ENCODE results near the gene TSPO.
"Not testable (repeated sequence)": the region's sequence is repeated elsewhere in the genome, so short reads cannot be mapped to it uniquely, and the experiment has no call there.

The TSPO gene

GRCh38 chr22:43151251-43152002 lies at the start of gene TSPO:
TSS of gene TSPO (plus strand) at chr22:43151559. CDS start at chr22:43159239, 7,680 bp downstream.
- peaks cover 5% of the 10 kb centered on the region for H3K4me1 ChIP-seq (ENCODE audit: insufficient read depth, low read length)
- H3K36me3 ChIP-seq (ENCODE audit: insufficient read depth, low read length), result no peaks in the 10 kb centered on the region
- H3K9me3 ChIP-seq (ENCODE audit: low read length), result no peaks in the 10 kb centered on the region
- H3K4me3 ChIP-seq (ENCODE audit: low read length), result no peak within 1 kb of the TSS
- H2AFZ ChIP-seq (ENCODE audit: low read depth, low read length), result peak within 1 kb of the TSS; percentile 17
- H3K27me3 ChIP-seq (ENCODE audit: insufficient read depth, low read length), result peaks cover 20% of the 10 kb centered on the region

DNA sequence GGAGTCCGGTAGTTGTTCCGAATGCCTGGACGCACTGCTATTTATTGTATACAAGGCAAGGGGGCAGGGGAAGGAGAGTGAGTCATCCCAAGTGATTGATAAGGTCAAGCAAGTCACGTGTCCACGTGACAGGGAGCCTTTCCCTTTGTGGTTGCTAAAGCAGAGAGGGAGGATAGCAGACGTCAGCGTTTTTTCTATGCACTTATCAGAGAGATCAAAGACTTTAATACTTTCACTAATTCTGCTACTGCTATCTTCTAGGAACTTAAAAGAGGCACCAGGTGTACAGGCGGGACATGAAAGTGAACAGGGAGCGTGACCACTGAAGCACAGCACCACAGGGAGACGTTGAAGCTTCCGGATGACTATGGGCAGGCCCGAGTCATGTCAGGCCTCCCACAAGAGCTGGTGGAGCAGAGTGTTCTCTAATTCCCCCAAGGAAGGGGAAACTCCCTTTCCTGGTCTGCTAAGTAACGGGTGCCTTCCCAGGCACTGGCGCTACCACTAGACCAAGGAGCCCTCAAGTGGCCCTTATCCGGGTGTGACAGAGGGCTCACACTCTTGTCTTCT lies 47.2 kb upstream of the TSPO start:
- not testable (repeated sequence) for H3K9me3 ChIP-seq (ENCODE audit: low read length); H3K36me3 ChIP-seq (ENCODE audit: insufficient read depth, low read length); H3K27me3 ChIP-seq (ENCODE audit: insufficient read depth, low read length)
- peak overlapping the region; percentile 14 for H2AFZ ChIP-seq (ENCODE audit: low read depth, low read length)
- peaks cover 21% of the 10 kb centered on the region for H3K4me1 ChIP-seq (ENCODE audit: insufficient read depth, low read length)
- H3K4me3 ChIP-seq (ENCODE audit: low read length), result peak overlapping the region; percentile 24

DNA sequence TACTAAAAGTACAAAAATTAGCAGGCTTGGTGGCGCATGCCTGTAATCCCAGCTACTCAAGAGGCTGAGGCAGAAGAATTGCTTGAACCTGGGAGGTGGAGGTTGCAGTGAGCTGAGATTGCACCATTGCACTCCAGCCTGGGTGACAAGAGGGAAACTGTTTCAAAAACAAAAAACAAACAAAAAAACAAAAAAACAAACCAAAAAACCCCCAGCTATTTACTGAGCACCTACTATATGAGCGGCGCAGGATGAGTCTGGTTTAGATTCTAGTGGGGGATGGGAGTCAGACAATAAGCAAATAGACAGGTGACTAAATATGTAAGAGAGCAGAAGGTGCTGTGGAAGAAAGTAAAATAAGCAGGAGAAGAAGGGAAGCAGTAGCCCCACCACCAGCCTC lies 46.4 kb upstream of the TSPO start:
- not testable (repeated sequence) for H3K27me3 ChIP-seq (ENCODE audit: insufficient read depth, low read length); H3K4me3 ChIP-seq (ENCODE audit: low read length); H3K9me3 ChIP-seq (ENCODE audit: low read length); H3K36me3 ChIP-seq (ENCODE audit: insufficient read depth, low read length); H2AFZ ChIP-seq (ENCODE audit: low read depth, low read length)
- peaks cover 22% of the 10 kb centered on the region for H3K4me1 ChIP-seq (ENCODE audit: insufficient read depth, low read length)

- H3K4me1 ChIP-seq (ENCODE audit: insufficient read depth, low read length), result peaks cover 30% of the 10 kb centered on the region
- H3K9me3 ChIP-seq (ENCODE audit: low read length), result no peaks in the 10 kb centered on the region
- no peaks in the 10 kb centered on the region for H3K36me3 ChIP-seq (ENCODE audit: insufficient read depth, low read length)
- H2AFZ ChIP-seq (ENCODE audit: low read depth, low read length), result no peak overlapping the region
- H3K4me3 ChIP-seq (ENCODE audit: low read length), result no peak overlapping the region
- peaks cover 19% of the 10 kb centered on the region for H3K27me3 ChIP-seq (ENCODE audit: insufficient read depth, low read length)
Observed at GRCh38 chr22:43106302-43106701, 45.1 kb upstream of the TSPO start.

- Histone ChIP-seq H3K4me3 (ENCODE audit: low read length) (no peak overlapping the region), H2AFZ (ENCODE audit: low read depth, low read length) (no peak overlapping the region)
Observed at GRCh38 chr22:43109511-43109910, 41.8 kb upstream of the TSPO start.

GRCh38 chr22:43109921-43110443 lies 41.4 kb upstream of the TSPO start:
- Histone ChIP-seq H2AFZ (ENCODE audit: low read depth, low read length) (no peak overlapping the region), H3K4me3 (ENCODE audit: low read length) (peak overlapping the region; percentile 5), H3K36me3 (ENCODE audit: insufficient read depth, low read length) (no peaks in the 10 kb centered on the region), H3K9me3 (ENCODE audit: low read length) (no peaks in the 10 kb centered on the region), H3K27me3 (ENCODE audit: insufficient read depth, low read length) (peaks cover 29% of the 10 kb centered on the region), H3K4me1 (ENCODE audit: insufficient read depth, low read length) (peaks cover 17% of the 10 kb centered on the region)

More at GRCh38 chr22:43109511-43109910, 41.8 kb upstream of the TSPO start:
- Histone ChIP-seq H3K4me1 (ENCODE audit: insufficient read depth, low read length) (peaks cover 18% of the 10 kb centered on the region), H3K36me3 (ENCODE audit: insufficient read depth, low read length) (no peaks in the 10 kb centered on the region), H3K9me3 (ENCODE audit: low read length) (no peaks in the 10 kb centered on the region), H3K27me3 (ENCODE audit: insufficient read depth, low read length) (peaks cover 29% of the 10 kb centered on the region)

GRCh38 chr22:43110444-43110926 lies 40.9 kb upstream of the TSPO start, which contains the start of gene BIK:
TSS of gene BIK (plus strand) at chr22:43110750. CDS start at chr22:43124023, 13,273 bp downstream.
- no peaks in the 10 kb centered on the region for H3K36me3 ChIP-seq (ENCODE audit: insufficient read depth, low read length)
- H3K27me3 ChIP-seq (ENCODE audit: insufficient read depth, low read length), result peaks cover 29% of the 10 kb centered on the region
- peak within 1 kb of the TSS; percentile 40 for H3K4me3 ChIP-seq (ENCODE audit: low read length)
- peaks cover 17% of the 10 kb centered on the region for H3K4me1 ChIP-seq (ENCODE audit: insufficient read depth, low read length)
- no peaks in the 10 kb centered on the region for H3K9me3 ChIP-seq (ENCODE audit: low read length)
- peak within 1 kb of the TSS; percentile 57 for H2AFZ ChIP-seq (ENCODE audit: low read depth, low read length)

GRCh38 chr22:43110927-43111623 lies 40.3 kb upstream of the TSPO start:
- H3K4me1 ChIP-seq (ENCODE audit: insufficient read depth, low read length), result peaks cover 17% of the 10 kb centered on the region
- H3K27me3 ChIP-seq (ENCODE audit: insufficient read depth, low read length), result peaks cover 29% of the 10 kb centered on the region
- no peaks in the 10 kb centered on the region for H3K9me3 ChIP-seq (ENCODE audit: low read length)
- no peaks in the 10 kb centered on the region for H3K36me3 ChIP-seq (ENCODE audit: insufficient read depth, low read length)
- peak overlapping the region; percentile 40 for H3K4me3 ChIP-seq (ENCODE audit: low read length)
- peak overlapping the region; percentile 57 for H2AFZ ChIP-seq (ENCODE audit: low read depth, low read length)

DNA sequence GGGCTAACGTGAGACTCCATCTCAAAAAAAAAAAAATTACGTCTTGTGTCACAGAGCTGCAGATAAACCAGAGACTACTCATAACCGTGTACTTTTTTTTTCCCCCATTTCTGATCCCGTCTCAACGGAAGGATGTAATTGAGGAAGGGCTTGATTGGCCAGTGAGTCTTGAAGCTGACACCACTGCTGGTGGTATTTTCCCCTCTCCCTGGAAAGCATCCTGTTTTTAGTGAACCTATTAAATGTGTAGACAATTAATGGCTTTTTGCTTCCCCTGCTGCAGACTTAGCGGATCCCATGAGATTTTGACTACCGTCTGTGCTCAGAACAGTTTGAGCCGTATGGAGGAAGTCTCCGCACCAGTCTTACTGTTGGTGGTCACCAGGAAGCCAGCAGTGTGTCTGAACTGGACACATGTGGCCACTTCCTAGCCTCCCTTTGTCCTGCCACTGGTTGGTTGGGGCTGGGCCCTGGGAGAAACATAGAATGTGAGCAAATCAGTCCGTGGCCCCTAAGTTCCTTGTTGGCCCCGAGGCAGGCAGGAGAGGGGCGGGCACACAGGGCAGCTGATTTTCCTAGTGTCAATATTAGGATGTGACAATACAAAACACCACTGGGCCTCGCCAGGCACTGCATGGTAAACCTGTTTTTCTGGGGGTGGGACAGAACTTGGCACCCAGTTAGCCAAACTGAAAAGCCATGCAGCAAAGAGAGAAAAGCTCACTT lies 37.7 kb upstream of the TSPO start:
- Histone ChIP-seq H2AFZ (ENCODE audit: low read depth, low read length) (no peak overlapping the region), H3K9me3 (ENCODE audit: low read length) (no peaks in the 10 kb centered on the region), H3K36me3 (ENCODE audit: insufficient read depth, low read length) (no peaks in the 10 kb centered on the region), H3K4me1 (ENCODE audit: insufficient read depth, low read length) (peaks cover 17% of the 10 kb centered on the region), H3K4me3 (ENCODE audit: low read length) (no peak overlapping the region), H3K27me3 (ENCODE audit: insufficient read depth, low read length) (peaks cover 29% of the 10 kb centered on the region)

DNA sequence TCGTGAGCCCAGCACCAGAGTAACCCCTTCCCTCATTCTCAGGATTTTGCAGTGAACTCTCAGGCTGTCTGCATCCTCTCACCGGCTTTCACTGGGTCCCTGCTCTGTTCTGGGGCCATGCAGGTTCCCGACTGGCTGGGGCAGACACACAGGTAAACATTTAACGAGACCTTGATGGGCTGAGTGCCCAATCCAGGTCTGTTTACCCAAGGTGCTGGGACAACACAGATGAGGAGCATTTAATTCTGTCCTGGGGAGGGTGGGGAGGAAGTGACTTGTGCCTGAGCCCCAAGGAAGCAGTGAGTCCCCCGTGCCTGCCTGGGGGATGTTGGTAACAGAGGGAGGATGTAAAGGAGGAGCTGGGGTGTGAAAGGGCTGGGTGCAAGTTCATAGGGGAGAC lies 36.4 kb upstream of the TSPO start:
- Histone ChIP-seq H3K9me3 (ENCODE audit: low read length) (no peaks in the 10 kb centered on the region), H3K27me3 (ENCODE audit: insufficient read depth, low read length) (peaks cover 21% of the 10 kb centered on the region), H3K4me3 (ENCODE audit: low read length) (no peak overlapping the region), H3K36me3 (ENCODE audit: insufficient read depth, low read length) (no peaks in the 10 kb centered on the region), H3K4me1 (ENCODE audit: insufficient read depth, low read length) (peaks cover 16% of the 10 kb centered on the region), H2AFZ (ENCODE audit: low read depth, low read length) (no peak overlapping the region)

DNA sequence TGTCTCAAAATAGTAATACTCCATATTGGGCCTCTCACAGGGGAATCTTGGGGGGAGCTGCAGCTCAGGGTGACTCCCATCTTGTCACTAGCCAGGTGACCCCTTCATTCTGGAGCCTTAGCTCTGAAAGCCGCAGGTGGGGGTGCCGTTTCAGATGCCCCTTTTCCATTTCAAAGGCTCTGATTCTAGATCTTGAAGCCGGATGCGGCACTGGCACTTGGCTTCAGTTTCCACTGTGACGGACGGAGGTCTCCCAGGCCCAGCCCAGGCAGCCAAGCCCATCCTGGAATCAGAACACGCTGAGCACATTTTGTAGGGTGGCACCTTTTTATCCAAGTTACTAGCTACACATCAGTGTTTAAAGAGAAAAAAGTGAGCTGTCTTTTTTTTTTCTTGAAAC lies 34.4 kb upstream of the TSPO start:
- no peak overlapping the region for H2AFZ ChIP-seq (ENCODE audit: low read depth, low read length)
- H3K4me1 ChIP-seq (ENCODE audit: insufficient read depth, low read length), result no peaks in the 10 kb centered on the region
- H3K9me3 ChIP-seq (ENCODE audit: low read length), result no peaks in the 10 kb centered on the region
- peaks cover 4% of the 10 kb centered on the region for H3K27me3 ChIP-seq (ENCODE audit: insufficient read depth, low read length)
- no peaks in the 10 kb centered on the region for H3K36me3 ChIP-seq (ENCODE audit: insufficient read depth, low read length)
- H3K4me3 ChIP-seq (ENCODE audit: low read length), result no peak overlapping the region

- Histone ChIP-seq H3K36me3 (ENCODE audit: insufficient read depth, low read length) (no peaks in the 10 kb centered on the region), H2AFZ (ENCODE audit: low read depth, low read length) (no peak overlapping the region), H3K4me1 (ENCODE audit: insufficient read depth, low read length) (no peaks in the 10 kb centered on the region), H3K4me3 (ENCODE audit: low read length) (no peak overlapping the region), H3K27me3 (ENCODE audit: insufficient read depth, low read length) (no peaks in the 10 kb centered on the region), H3K9me3 (ENCODE audit: low read length) (no peaks in the 10 kb centered on the region)
Observed at GRCh38 chr22:43118024-43118849, 33.1 kb upstream of the TSPO start.
